Measurements from ENCODE around the gene SENP1. TPM values are rescaled to one million over a fixed set of nuclear protein-coding genes. Genes with fewer than 3 reads are reported as not detected.

The SENP1 gene
- total and polyA plus RNA-seq, 8 donors, result 1.9 to 8.9 (median 7.0) TPM

GRCh38 chr12:48031135-48031960, 74.5 kb downstream of the SENP1 start:
- no peak overlapping the region for H3K4me3 ChIP-seq
- intact Hi-C loops (cut with DNase I), result no loop called here
- no peaks in the 10 kb centered on the region for H3K4me1 ChIP-seq
- no peaks in the 10 kb centered on the region for H3K9me3 ChIP-seq
- FAIRE-seq (no peak), ATAC-seq (no peak), DNase-seq (no peak)
- H3K27me3 ChIP-seq, result no peaks in the 10 kb centered on the region
- H3K27ac ChIP-seq, result no peak overlapping the region
- WGBS, 2 donors, result 82 to 91% methylated on average over 12 of the region's 12 CpGs
- H3K36me3 ChIP-seq, result no peaks in the 10 kb centered on the region
- TF ChIP-seq CTCF (IDR thresholded peaks at IDR 0.05), result no peak

GRCh38 chr12:48030173-48030650, 75.7 kb downstream of the SENP1 start:
- intact Hi-C loops (cut with DNase I), result no loop called here
- FAIRE-seq, result no peak
- ATAC-seq, result peak in 1 of 4 donors; percentile 37
- H3K36me3 ChIP-seq, result no peaks in the 10 kb centered on the region
- no peak overlapping the region for H3K4me3 ChIP-seq
- H3K27ac ChIP-seq, result no peak overlapping the region
- no peaks in the 10 kb centered on the region for H3K4me1 ChIP-seq
- TF ChIP-seq CTCF (IDR thresholded peaks at IDR 0.05), result no peak
- DNase-seq, result no peak
- no peaks in the 10 kb centered on the region for H3K27me3 ChIP-seq
- H3K9me3 ChIP-seq, result no peaks in the 10 kb centered on the region
- WGBS, 2 donors, result 73 to 76% methylated on average over 4 of the region's 4 CpGs

GRCh38 chr12:48029491-48030172, 76.2 kb downstream of the SENP1 start:
- Histone ChIP-seq H3K4me1 (no peaks in the 10 kb centered on the region), H3K27ac (no peak overlapping the region), H3K36me3 (no peaks in the 10 kb centered on the region), H3K4me3 (no peak overlapping the region), H3K27me3 (no peaks in the 10 kb centered on the region), H3K9me3 (no peaks in the 10 kb centered on the region)
- no peak for TF ChIP-seq CTCF (IDR thresholded peaks at IDR 0.05)
- FAIRE-seq (no peak), ATAC-seq (peak in 1 of 4 donors; percentile 18), DNase-seq (no peak)
- intact Hi-C loops (cut with DNase I), result no loop called here
- WGBS, 2 donors, result 60 to 61% methylated on average over 8 of the region's 8 CpGs

GRCh38 chr12:48028541-48029431, 77.1 kb downstream of the SENP1 start:
- WGBS, 2 donors, result 51 to 57% methylated on average over 5 of the region's 5 CpGs
- no peak for TF ChIP-seq CTCF (IDR thresholded peaks at IDR 0.05)

More at GRCh38 chr12:48028541-48029431, 77.1 kb downstream of the SENP1 start:
- no peaks in the 10 kb centered on the region for H3K4me1 ChIP-seq
- intact Hi-C loops (cut with DNase I), result no loop called here
- FAIRE-seq, result no peak
- H3K4me3 ChIP-seq, result no peak overlapping the region
- no peak for DNase-seq
- H3K27ac ChIP-seq, result no peak overlapping the region
- no peaks in the 10 kb centered on the region for H3K27me3 ChIP-seq
- no peaks in the 10 kb centered on the region for H3K36me3 ChIP-seq
- H3K9me3 ChIP-seq, result no peaks in the 10 kb centered on the region
- ATAC-seq, result no peak
